Stimulated activated naive CD8-positive, alpha-beta T cell treated with anti-CD3 and anti-CD28 coated beads, Interleukin-15, Interleukin-2, amounts not matched to agents 100 ng/mL and 50 ng/mL, for 24 hours (primary cell): ENCODE results near the gene PDLIM7.
A peak's percentile ranks its signal among the peaks of the same experiment; 100 is the strongest.
"Not testable (repeated sequence)": the region's sequence is repeated elsewhere in the genome, so short reads cannot be mapped to it uniquely, and the experiment has no call there.

Experiments
- H3K27ac Mint-ChIP-seq: one replicate; pipeline ENCODE4 v1.8.0; 2021; ENCODE audit warnings: mild to moderate bottlenecking, mixed read lengths
- H3K27me3 Mint-ChIP-seq: one replicate; pipeline ENCODE4 v1.8.0; 2021; ENCODE audit warnings: mixed read lengths
- H3K36me3 Mint-ChIP-seq: one replicate; pipeline ENCODE4 v1.8.0; 2021; ENCODE audit warnings: low read depth, mixed read lengths
- H3K4me1 Mint-ChIP-seq: one replicate; pipeline ENCODE4 v1.8.0; 2021; ENCODE audit warnings: low read depth, mixed read lengths
- H3K4me3 Mint-ChIP-seq: one replicate; pipeline ENCODE4 v1.8.0; 2021; ENCODE audit warnings: mild to moderate bottlenecking, mixed read lengths
- H3K9me3 Mint-ChIP-seq: one replicate; pipeline ENCODE4 v1.8.0; 2021; ENCODE audit warnings: mixed read lengths

PDLIM7 gene, protein sequence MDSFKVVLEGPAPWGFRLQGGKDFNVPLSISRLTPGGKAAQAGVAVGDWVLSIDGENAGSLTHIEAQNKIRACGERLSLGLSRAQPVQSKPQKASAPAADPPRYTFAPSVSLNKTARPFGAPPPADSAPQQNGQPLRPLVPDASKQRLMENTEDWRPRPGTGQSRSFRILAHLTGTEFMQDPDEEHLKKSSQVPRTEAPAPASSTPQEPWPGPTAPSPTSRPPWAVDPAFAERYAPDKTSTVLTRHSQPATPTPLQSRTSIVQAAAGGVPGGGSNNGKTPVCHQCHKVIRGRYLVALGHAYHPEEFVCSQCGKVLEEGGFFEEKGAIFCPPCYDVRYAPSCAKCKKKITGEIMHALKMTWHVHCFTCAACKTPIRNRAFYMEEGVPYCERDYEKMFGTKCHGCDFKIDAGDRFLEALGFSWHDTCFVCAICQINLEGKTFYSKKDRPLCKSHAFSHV

DNA sequence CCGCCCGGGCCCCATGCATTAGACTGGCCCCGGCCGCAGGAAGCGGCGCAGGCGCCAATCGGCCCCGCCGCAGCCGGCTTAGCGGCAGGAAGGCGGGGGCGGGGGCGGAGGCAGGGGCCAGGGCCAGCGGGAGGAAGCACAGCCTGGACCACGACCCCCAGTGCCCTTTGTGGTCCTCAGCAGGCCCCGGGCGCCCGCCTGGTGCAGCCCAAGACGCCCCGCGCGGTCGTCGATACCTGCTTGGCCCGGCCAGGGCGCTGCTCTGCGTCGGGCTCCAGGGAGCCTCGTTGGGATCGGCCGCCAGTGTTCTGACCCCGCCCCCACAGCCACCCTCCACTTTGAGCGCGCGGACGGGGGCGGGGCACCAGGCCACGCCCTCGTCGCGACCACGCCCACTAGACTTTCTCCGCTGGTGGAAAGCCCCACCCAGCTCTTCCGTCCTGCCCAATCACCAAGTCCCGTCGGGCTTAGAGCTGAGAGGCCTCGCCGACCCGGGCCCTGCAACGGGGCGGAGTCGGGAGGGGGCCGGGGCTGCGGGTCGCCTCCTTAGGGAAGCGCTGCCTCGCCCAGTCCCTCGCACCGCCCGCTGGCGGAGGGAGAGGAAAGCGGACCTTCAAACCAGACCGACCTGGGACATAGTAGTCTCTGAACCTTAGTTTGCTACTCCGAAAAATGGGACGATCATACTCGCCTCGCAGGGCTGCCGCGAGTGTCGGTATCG is at the start of gene PDLIM7:
PDLIM7 (minus strand) TSS at position 313 of the 721 bp plus-strand sequence. CDS start 1,092 bp downstream, outside the sequence.
- Mint-ChIP-seq H3K36me3 (peaks cover 12% of the 10 kb centered on the region), H3K9me3 (no peaks in the 10 kb centered on the region), H3K4me1 (peaks cover 52% of the 10 kb centered on the region), H3K4me3 (peak within 1 kb of the TSS; percentile 85), H3K27me3 (peaks cover 13% of the 10 kb centered on the region), H3K27ac (peak within 1 kb of the TSS; percentile 65)

GRCh38 chr5:177546258-177546741 is 48.9 kb upstream of the PDLIM7 start:
- Mint-ChIP-seq H3K4me3 (no peak overlapping the region), H3K36me3 (peaks cover 25% of the 10 kb centered on the region), H3K27me3 (no peaks in the 10 kb centered on the region), H3K27ac (no peak overlapping the region), H3K4me1 (peaks cover 8% of the 10 kb centered on the region), H3K9me3 (no peaks in the 10 kb centered on the region)

DNA sequence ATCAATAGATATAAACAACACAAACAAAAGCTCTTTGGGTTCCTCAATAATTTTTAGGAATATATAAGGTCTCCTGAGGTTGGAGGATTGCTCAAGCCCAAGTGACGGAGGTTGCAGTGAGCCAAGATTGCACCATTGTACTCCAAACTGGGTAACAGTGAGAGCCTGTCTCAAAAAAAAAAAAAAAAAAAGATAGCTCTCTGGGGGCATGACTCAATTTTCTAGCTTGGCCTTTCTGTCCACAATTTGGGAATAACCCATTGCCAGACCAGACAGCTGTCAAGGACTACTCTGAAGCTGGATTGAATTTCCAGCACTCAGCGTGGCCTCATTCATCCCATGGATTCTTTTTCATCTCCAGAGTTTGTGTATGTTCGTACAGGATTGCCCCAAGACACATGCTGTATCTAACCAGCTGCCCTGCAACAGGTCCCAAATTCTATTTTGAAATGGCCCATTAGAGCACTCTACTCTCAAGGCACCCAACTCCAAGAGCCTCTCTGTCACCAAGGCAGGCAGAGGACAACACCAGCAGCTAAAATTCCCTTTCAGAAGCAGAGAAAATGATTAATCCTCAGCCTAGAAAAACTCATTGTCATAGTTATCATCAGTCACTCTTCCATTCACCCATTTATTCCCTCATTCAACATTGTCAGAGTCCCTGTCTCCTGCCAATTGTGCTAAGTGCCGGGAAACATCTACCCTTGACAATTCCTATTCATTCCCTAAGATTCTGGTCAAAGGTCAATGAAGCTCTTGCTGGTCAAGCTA is 48.3 kb upstream of the PDLIM7 start:
- Mint-ChIP-seq H3K4me1 (peaks cover 8% of the 10 kb centered on the region), H3K27ac (no peak overlapping the region), H3K27me3 (no peaks in the 10 kb centered on the region), H3K4me3 (no peak overlapping the region), H3K36me3 (peaks cover 25% of the 10 kb centered on the region), H3K9me3 (no peaks in the 10 kb centered on the region)

- no peak overlapping the region for H3K4me3 Mint-ChIP-seq
- H3K27ac Mint-ChIP-seq: no peak overlapping the region
- H3K36me3 Mint-ChIP-seq: peaks cover 32% of the 10 kb centered on the region
- H3K9me3 Mint-ChIP-seq: no peaks in the 10 kb centered on the region
- no peaks in the 10 kb centered on the region for H3K27me3 Mint-ChIP-seq
- H3K4me1 Mint-ChIP-seq: peaks cover 4% of the 10 kb centered on the region
Measured at GRCh38 chr5:177542816-177543465, 45.5 kb upstream of the PDLIM7 start.

DNA sequence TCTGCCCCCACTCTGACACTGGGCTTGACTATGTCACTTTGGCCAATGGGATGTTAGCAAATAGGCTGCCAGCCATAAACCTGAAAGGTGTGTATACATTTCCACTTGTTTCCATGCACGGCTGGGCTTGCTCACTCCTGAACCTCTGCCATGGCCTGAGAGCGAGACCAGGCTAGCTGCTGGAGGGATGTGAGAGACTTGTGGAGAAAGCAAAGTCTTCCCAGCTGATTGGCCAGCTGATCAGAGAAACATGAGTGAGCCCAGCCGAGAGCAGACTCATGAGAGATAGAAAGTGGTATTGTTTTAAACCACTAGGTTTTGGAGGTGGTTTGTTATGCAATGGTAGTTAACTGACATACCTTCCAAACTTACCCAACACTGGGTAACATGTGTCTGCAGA is 43.0 kb upstream of the PDLIM7 start:
- Mint-ChIP-seq H3K27me3 (no peaks in the 10 kb centered on the region), H3K4me3 (no peak overlapping the region), H3K9me3 (no peaks in the 10 kb centered on the region), H3K27ac (no peak overlapping the region), H3K36me3 (peaks cover 36% of the 10 kb centered on the region), H3K4me1 (no peaks in the 10 kb centered on the region)

DNA sequence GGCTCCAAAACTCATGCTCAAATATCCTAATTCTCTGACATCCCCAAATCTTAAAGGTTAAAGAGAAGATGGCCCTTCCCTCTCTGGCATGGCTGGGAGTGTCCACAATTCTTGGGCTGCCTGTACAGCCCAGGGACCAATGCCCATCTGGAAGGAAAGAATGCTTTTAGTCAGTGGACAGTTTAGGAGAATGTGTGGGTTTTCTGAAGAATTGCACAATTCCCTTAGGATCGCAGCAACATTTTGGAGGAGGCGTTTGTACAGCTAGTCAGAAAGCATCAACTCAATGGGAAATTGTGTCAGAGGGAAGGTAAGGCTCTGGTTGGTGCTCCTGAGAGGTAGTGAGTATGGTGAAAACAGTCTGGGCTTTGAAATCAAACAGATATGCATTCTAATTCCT is 42.0 kb upstream of the PDLIM7 start:
- no peaks in the 10 kb centered on the region for H3K27me3 Mint-ChIP-seq
- H3K4me1 Mint-ChIP-seq: no peaks in the 10 kb centered on the region
- H3K36me3 Mint-ChIP-seq: peaks cover 38% of the 10 kb centered on the region
- H3K9me3 Mint-ChIP-seq: no peaks in the 10 kb centered on the region
- no peak overlapping the region for H3K4me3 Mint-ChIP-seq
- H3K27ac Mint-ChIP-seq: no peak overlapping the region

GRCh38 chr5:177538876-177539275 is 41.5 kb upstream of the PDLIM7 start:
- Mint-ChIP-seq H3K27me3 (no peaks in the 10 kb centered on the region), H3K4me1 (no peaks in the 10 kb centered on the region), H3K27ac (no peak overlapping the region), H3K36me3 (peaks cover 36% of the 10 kb centered on the region), H3K4me3 (no peak overlapping the region), H3K9me3 (no peaks in the 10 kb centered on the region)

DNA sequence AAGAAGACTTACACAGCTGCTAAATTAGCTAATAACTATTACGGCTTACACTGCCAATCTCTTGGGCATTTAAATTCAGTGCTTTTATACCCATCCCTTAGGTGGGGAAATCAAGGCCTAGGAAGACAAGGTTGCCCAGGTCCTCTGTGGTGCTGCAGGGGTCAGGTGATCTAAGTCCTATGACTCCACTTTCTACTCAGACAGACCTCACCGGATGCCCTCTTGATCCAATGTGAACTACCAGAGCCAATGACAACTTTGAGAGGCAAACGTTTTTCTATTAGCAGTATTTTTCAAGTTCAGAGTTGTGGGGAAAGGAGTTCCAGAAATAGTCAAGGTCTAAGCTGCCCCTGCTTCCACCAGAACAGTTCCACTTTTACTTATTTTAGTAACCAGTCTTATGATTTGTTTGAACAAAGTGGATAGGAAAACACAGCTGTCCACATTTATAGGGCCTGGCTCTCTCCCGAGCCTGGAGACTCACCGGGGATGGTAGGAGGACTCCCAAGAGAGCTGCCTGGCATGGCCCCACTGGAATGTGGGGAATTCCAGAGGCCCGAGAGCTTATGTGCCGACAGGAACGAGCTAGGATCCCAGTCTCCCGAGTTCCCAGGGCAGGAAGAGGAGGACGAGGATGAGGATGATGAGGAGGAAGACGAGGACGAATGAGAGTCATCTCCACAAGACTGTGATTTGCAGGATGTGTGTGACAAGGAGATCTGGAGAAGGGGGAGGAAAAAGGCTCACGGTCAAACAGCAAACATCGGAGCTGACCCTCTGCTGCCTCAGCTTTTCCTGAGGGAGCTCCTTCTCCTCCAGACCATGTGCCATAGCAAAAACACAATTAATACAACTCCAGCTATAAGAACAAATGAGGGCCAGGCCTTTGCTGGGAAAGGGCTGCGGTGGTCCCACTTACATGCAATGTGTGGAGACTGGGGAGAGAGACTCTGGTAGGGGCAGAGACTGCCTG is 40.3 kb upstream of the PDLIM7 start:
- Mint-ChIP-seq H3K4me1 (no peaks in the 10 kb centered on the region), H3K36me3 (peaks cover 37% of the 10 kb centered on the region), H3K9me3 (no peaks in the 10 kb centered on the region), H3K4me3 (no peak overlapping the region), H3K27me3 (no peaks in the 10 kb centered on the region), H3K27ac (no peak overlapping the region)

GRCh38 chr5:177536386-177536785 is 39.0 kb upstream of the PDLIM7 start:
- Mint-ChIP-seq H3K27me3 (no peaks in the 10 kb centered on the region), H3K9me3 (no peaks in the 10 kb centered on the region), H3K4me3 (no peak overlapping the region), H3K27ac (no peak overlapping the region), H3K4me1 (no peaks in the 10 kb centered on the region), H3K36me3 (peaks cover 31% of the 10 kb centered on the region)

DNA sequence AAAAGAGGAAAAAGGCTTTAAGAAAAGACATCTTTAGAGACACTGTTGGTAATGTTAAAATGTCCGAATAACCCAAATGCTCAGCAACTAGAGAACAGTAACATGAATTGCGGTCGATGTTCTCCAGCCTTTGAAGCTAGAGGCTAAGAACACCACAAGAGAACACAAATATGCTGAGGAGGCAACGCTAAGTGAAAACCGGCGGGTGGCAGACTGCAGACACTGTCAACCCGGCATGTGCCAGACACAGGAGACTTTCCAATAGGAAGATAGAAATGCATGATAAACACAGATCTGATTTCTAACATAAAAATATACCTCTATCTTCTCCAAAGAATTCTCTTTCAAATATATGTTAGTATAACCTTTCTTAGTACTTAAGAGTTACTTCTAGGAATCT is 37.7 kb upstream of the PDLIM7 start:
- Mint-ChIP-seq H3K36me3 (peaks cover 37% of the 10 kb centered on the region), H3K9me3 (no peaks in the 10 kb centered on the region), H3K4me3 (no peak overlapping the region), H3K27me3 (no peaks in the 10 kb centered on the region), H3K4me1 (no peaks in the 10 kb centered on the region), H3K27ac (no peak overlapping the region)

- not testable (repeated sequence) for H3K9me3 Mint-ChIP-seq
Measured at GRCh38 chr5:177534433-177534832, 37.0 kb upstream of the PDLIM7 start.

DNA sequence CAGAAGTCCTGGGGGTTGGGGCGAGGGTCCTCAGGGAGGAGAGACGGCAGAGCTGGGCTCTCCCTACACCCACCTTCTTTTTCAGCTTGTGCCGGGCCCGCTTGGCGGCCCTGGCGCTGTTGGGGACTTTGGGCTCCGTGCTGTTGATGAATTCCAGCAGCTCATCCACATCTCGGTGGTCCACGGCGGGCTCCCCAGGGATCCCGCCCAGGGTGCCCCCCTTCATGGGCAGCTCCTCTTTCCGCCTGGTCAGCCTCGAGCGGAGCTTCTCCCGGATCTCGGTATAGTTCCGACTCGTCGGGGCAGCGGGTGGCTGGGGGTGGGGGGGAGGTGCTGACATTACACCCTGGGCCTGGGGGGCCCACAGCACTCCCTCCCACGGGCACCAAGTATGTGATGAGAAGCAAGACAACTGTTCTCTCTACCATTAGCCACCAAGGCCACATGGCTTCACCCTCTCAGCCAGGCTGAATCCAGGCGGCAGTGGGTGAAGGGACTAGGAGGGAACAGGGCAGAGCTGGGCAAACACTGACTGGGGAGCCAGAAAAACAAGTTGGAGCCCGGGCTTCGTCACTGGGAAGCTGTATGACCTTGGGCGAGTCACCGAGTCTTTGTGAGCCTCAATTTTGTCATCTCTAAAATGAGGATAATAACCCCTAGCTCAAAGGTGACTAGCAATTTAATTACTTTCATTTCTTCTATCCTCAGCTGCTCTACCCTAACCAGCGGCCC is 34.0 kb upstream of the PDLIM7 start:
- Mint-ChIP-seq H3K27ac (no peak overlapping the region), H3K27me3 (no peaks in the 10 kb centered on the region), H3K9me3 (no peaks in the 10 kb centered on the region), H3K4me3 (no peak overlapping the region), H3K4me1 (no peaks in the 10 kb centered on the region), H3K36me3 (peaks cover 22% of the 10 kb centered on the region)

More at GRCh38 chr5:177534433-177534832, 37.0 kb upstream of the PDLIM7 start:
- not testable (repeated sequence) for H3K27me3 Mint-ChIP-seq, H3K4me1 Mint-ChIP-seq, H3K27ac Mint-ChIP-seq, H3K4me3 Mint-ChIP-seq
- H3K36me3 Mint-ChIP-seq: peaks cover 36% of the 10 kb centered on the region

DNA sequence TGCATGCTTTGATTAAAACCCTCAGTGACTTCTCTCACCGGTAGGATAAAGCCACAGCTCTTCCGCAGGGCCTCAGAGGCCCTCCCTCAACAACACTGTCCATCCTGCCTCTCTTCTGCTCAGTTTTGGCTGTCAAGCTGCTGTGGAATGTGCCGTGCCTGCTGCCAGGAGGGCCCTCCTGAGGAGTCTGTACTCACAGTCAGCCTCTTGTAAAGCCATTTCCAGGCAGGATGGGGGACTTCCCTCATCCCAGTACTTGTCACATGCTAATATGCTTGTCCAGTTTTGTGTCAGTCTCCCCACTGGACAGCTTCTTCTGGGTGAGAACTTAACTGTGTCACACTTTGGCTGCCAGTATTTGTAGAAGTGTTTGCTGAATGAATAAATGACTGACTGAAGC is 33.2 kb upstream of the PDLIM7 start:
- peaks cover 24% of the 10 kb centered on the region for H3K36me3 Mint-ChIP-seq
- H3K27ac Mint-ChIP-seq: no peak overlapping the region
- no peaks in the 10 kb centered on the region for H3K4me1 Mint-ChIP-seq
- no peaks in the 10 kb centered on the region for H3K9me3 Mint-ChIP-seq
- no peaks in the 10 kb centered on the region for H3K27me3 Mint-ChIP-seq
- H3K4me3 Mint-ChIP-seq: no peak overlapping the region
